KG1 (cell line): ENCODE data around the gene PLVAP.
A peak's percentile ranks its signal among the peaks of the same experiment; 100 is the strongest.

Source experiments
- DNase-seq: peaks from one replicate; lab custom pipeline; 2025; lab: John Stamatoyannopoulos, UW

PLVAP gene

DNA sequence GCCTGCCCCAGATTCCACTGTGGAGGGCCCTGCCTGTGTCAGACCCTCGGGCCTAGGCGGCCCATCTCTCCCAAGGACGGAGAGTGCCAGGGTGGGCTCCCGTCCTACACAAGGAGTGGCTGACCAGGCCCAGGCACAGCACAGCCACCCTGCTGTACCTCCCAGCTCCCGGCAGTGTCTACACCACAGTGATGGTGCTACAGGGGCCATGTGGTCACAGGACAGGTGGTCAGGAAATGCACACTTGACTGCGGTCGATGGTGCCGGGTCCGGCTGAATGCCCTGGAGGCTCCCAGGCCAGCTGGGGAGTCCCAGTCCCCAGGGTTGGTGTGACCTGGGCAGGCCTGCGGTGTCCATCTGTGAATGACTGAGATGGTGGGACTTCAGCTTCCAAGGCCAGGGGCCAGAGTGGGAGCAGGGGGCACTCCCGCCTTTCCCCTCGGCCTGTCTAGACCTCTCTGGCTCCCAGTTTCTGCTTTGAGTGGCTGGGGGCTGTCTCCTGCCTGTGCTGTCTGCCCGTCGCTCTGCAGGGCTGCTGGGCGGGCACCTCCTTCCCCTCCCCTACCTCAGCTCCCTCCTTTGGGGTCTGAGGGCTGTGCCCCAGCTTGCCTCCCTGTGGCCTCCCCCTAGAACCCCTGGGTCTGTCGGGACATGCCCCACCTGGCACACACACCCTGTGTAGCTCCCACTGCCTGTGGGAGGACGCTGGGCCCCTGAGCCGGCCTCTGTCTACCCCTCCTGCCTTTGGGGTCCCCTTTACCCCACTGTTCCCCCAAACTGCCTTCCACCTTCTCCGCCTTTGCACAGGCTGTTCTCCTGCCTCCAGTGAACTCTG lies 55.3 kb downstream of the PLVAP start:
- no peak for DNase-seq

GRCh38 chr19:17320435-17320834 lies 56.7 kb downstream of the PLVAP start:
- DNase-seq: no peak

DNA sequence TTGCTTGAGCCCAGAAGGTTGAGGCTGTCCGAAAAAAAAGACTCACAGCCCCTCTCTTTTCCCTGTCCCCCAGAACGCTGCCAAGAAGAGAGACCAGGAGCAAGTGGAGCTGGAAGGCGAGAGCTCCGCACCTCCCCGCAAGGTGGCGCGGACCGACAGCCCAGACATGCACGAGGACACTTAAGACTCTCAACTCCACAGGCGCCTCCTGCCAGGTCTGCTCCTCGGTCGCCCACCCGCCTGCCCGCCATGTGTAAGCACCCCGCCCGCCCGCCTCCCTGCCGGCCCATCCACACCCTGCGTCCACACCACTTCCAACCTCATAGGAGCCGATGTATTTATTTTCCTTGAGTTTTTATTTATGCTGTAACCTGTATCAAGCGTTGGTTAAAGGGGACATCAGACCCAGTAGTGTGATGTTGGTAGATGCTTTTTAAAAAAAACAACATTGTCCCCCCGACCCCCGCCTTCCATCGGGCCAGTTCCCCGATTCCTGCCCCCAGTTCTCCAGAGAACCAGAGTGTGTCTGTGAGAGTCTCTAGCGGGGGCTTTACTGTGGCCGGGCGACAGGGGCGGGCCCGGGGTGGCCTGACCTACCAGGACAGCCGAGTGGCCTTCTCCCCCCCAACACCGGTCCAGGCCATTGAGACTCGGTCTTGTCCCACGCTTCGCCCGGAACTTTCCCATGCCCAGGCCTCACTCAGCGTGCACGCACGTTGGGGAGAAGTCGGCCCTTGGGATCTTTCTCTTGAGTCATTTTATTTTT lies 57.5 kb downstream of the PLVAP start:
- no peak for DNase-seq

GRCh38 chr19:17318966-17319365 lies 58.2 kb downstream of the PLVAP start:
- no peak for DNase-seq

GRCh38 chr19:17314007-17314593 lies 63.0 kb downstream of the PLVAP start:
- no peak for DNase-seq

GRCh38 chr19:17312189-17313113 lies 64.7 kb downstream of the PLVAP start:
- no peak for DNase-seq

GRCh38 chr19:17311455-17312188 lies 65.5 kb downstream of the PLVAP start:
- no peak for DNase-seq

DNA sequence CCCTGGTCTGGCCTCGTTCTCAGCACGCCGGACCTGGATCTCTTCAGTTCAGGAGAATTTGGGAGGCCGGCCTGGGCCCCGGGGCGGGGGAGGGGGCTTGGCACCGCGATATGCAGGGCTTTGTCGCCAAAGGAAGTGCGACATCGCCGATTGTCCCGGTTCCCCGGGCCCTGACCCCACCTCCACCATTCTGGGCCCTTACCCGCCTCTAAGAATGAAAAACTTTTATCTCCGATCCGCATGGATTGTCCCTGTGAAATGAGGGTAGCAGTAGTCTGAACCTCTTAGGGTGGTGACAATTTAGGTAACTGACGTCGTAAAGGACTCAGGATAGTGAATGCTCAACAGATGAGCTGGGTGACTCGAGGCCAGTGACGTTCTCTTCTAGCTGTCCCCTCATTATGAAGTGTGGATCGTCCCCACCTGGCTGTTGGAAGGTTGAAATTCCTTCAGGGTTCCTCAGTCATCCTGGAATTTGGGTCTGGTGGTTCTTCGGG lies 67.1 kb downstream of the PLVAP start:
- no peak for DNase-seq

DNA sequence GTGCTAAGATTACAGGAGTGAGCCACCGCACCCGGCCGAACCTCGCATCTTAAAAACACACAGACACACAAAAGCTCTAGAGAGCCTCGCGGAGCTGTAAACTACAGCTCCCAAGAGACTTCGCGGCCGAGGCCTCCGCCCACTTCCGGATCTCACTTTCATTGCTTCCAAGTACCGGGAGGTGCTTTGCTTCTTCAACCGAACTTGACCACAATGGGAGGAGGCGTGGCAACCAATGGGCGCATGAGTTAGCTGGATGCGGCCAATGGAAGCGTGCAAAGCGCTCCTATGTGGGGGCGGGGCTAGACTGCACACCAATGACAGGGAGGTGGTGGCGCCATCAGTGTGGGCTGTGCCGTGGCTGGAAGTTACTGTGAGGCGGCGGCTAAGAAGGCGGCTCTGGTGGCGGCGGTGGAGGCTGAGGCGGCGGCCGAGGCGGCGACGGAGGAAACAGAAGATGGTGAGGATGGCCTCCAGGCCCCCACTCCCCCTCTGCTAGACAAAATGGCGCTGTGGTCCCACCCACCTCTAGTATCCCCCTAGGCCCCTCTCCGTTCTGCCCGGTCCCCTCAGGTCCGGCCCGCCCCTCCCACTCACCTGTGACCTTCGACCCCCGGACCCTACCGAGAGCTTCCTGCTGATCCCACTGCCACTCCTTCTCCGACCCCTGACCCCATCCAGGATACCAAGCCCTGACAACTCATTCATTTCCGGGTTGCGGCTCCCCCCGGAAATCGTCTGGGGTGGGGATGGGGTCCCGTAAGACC lies 67.8 kb downstream of the PLVAP start, which contains the start of gene DDA1:
Gene DDA1 (plus strand): TSS at position 366 of the 767 bp plus-strand sequence. CDS start 92 bp downstream, at position 458.
- peak; percentile 97 for DNase-seq

GRCh38 chr19:17307876-17308377 lies 69.2 kb downstream of the PLVAP start:
- no peak for DNase-seq

DNA sequence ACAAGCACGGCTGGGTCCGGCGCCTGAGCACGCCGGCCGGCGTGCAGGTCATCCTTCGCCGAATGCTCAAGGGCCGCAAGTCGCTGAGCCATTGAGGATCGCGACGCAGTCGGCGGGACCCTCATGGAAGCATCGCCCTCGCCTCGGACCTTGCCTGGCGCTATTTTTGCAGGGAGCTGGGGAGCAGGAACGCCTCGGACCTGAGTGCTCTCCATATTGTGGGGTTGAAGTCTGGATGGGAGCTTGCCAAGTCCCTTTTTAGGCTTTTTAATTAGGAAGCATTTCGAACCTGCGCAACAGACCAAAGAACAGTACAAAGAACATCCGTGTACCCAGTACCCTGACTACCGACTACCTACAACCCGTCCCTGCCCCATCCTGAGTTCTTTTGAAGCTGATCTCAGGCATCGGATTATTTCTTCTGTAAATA lies 70.8 kb downstream of the PLVAP start:
- DNase-seq: peak; percentile 56

- peak; percentile 95 for DNase-seq
Observed at GRCh38 chr19:17305517-17306284, 71.4 kb downstream of the PLVAP start, which contains the start of gene MRPL34. Gene MRPL34 (plus strand): TSS chr19:17305872. CDS start chr19:17305893, 21 bp downstream.

- no peak for DNase-seq
Observed at GRCh38 chr19:17305216-17305516, 72.0 kb downstream of the PLVAP start.

DNA sequence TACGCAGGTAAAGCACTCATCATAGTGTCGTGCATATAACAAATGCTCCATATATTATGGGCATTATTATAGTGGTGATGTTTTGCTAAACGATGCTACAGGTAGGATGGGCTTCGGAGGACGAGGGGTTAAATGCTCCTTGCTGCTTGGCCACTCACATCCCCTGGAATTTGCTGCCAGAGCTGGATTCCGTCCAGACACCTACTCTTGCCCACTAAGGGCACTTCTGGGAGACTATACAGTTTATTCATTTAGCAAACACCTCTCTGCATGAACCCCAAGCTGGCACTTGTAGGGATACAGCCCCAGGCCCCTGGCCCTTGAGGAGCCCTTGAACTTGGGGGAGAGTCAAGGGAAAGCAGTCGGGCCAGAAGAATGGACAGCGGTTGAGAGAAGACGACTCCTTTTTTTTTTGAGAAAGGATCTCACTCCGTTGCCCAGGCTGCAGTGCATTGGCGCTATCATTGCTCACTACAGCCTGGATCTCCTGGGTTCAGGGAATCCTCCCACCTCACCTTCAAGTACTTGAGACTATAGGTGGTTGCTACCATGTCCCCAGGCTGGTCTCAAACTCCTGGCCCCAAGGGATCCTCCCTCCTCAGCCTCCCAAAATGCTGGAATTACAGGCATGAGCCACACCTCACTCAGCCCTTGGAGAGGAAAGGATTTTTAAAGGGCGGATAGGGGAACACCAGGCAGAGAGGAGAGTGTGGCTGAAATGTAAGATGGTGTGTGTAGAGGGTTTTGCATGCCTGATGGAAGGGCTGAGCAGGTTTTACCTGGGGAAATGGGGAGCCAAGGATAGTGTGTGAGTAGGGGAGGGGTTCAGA lies 72.5 kb downstream of the PLVAP start:
- DNase-seq: no peak

GRCh38 chr19:17303940-17304267 lies 73.2 kb downstream of the PLVAP start:
- no peak for DNase-seq

- peak; percentile 86 for DNase-seq
Observed at GRCh38 chr19:17303167-17303939, 73.8 kb downstream of the PLVAP start, which contains the start of gene ABHD8. Gene ABHD8 (minus strand): TSS chr19:17303425. CDS start chr19:17301616, 1,809 bp downstream.
